Neural crest cell (in vitro differentiated cells): ENCODE data around the gene UGT1A9. TPM values are rescaled to one million over a fixed set of nuclear protein-coding genes. Genes with fewer than 3 reads are reported as not detected.

Experiments used
- DNase-seq: peaks from one replicate; pipeline ENCODE4 v3.0.0; 2021; ENCODE audit warnings: low read depth, mixed read lengths, low spot score
- H3K27ac Mint-ChIP-seq: one replicate; pipeline ENCODE4 v1.8.0; 2021; ENCODE audit warnings: mild to moderate bottlenecking, mixed read lengths; ENCODE audit not compliant: unreplicated experiment
- H3K27me3 Mint-ChIP-seq: 2 replicates; pipeline ENCODE4 v1.8.0; 2021; ENCODE audit warnings: low read depth, mild to moderate bottlenecking, mixed read lengths
- H3K36me3 Mint-ChIP-seq: 2 replicates; pipeline ENCODE4 v1.8.0; 2021; ENCODE audit warnings: low read depth, mild to moderate bottlenecking, mixed read lengths
- H3K4me1 Mint-ChIP-seq: 2 replicates; pipeline ENCODE4 v1.8.0; 2021; ENCODE audit warnings: mixed read lengths
- H3K4me3 Mint-ChIP-seq: one replicate; pipeline ENCODE4 v1.8.0; 2021; ENCODE audit warnings: mild to moderate bottlenecking, mixed read lengths
- H3K9me3 Mint-ChIP-seq: 2 replicates; pipeline ENCODE4 v1.8.0; 2021; ENCODE audit warnings: mixed read lengths
- CTCF ChIP-seq: fragments of 200-600 bp; sonication (generic); conservative IDR thresholded peaks from 2 replicates; pipeline ENCODE4 v1.5.0; 2021; ENCODE audit warnings: antibody characterized with exemption, mild to moderate bottlenecking
- total RNA-seq: library from RNA; stranded (reverse); gene quantifications from 2 replicates; pipeline ENCODE4 v1.2.1, GENCODE V29; 2021

UGT1A9 gene
- total RNA-seq, 1 donor from 2014 or later: not detected

GRCh38 chr2:233681521-233682099 is 9.9 kb downstream of the UGT1A9 start, which contains the start of gene UGT1A7:
Gene UGT1A7 (plus strand): TSS chr2:233681901. CDS start chr2:233681938, 37 bp downstream.
- H3K4me3 Mint-ChIP-seq: no peak within 1 kb of the TSS
- H3K4me1 Mint-ChIP-seq: no peaks in the 10 kb centered on the region
- no peaks in the 10 kb centered on the region for H3K36me3 Mint-ChIP-seq
- peaks cover 5% of the 10 kb centered on the region for H3K27me3 Mint-ChIP-seq
- H3K9me3 Mint-ChIP-seq: no peaks in the 10 kb centered on the region
- H3K27ac Mint-ChIP-seq: no peak within 1 kb of the TSS
- TF ChIP-seq CTCF: no peak
- no peak for DNase-seq

- H3K27ac Mint-ChIP-seq: no peak overlapping the region
- no peak for DNase-seq
- no peaks in the 10 kb centered on the region for H3K9me3 Mint-ChIP-seq
- H3K36me3 Mint-ChIP-seq: no peaks in the 10 kb centered on the region
- H3K4me1 Mint-ChIP-seq: no peaks in the 10 kb centered on the region
- peaks cover 3% of the 10 kb centered on the region for H3K27me3 Mint-ChIP-seq
- no peak for TF ChIP-seq CTCF
- no peak overlapping the region for H3K4me3 Mint-ChIP-seq
Observed at GRCh38 chr2:233684640-233685039, 12.9 kb downstream of the UGT1A9 start.

GRCh38 chr2:233686928-233687327 is 15.2 kb downstream of the UGT1A9 start:
- no peak for TF ChIP-seq CTCF
- no peak overlapping the region for H3K27ac Mint-ChIP-seq
- no peaks in the 10 kb centered on the region for H3K4me1 Mint-ChIP-seq
- no peak overlapping the region for H3K4me3 Mint-ChIP-seq
- peaks cover 2% of the 10 kb centered on the region for H3K27me3 Mint-ChIP-seq
- H3K36me3 Mint-ChIP-seq: no peaks in the 10 kb centered on the region
- no peaks in the 10 kb centered on the region for H3K9me3 Mint-ChIP-seq
- DNase-seq: no peak

- H3K27ac Mint-ChIP-seq: no peak overlapping the region
- no peak for TF ChIP-seq CTCF
- H3K4me1 Mint-ChIP-seq: no peaks in the 10 kb centered on the region
- no peak overlapping the region for H3K4me3 Mint-ChIP-seq
- no peak for DNase-seq
- no peaks in the 10 kb centered on the region for H3K27me3 Mint-ChIP-seq
- no peaks in the 10 kb centered on the region for H3K36me3 Mint-ChIP-seq
- no peaks in the 10 kb centered on the region for H3K9me3 Mint-ChIP-seq
Observed at GRCh38 chr2:233688341-233688740, 16.6 kb downstream of the UGT1A9 start.

- Mint-ChIP-seq H3K27ac (no peak overlapping the region), H3K27me3 (no peaks in the 10 kb centered on the region), H3K4me3 (no peak overlapping the region), H3K9me3 (no peaks in the 10 kb centered on the region), H3K4me1 (no peaks in the 10 kb centered on the region), H3K36me3 (no peaks in the 10 kb centered on the region)
- no peak for TF ChIP-seq CTCF
- no peak for DNase-seq
Observed at GRCh38 chr2:233689031-233689430, 17.3 kb downstream of the UGT1A9 start.
